ENCODE results near the gene ZNF267. TPM values are rescaled to one million over a fixed set of nuclear protein-coding genes. Genes with fewer than 3 reads are reported as not detected.

Gene ZNF267
- total and polyA plus RNA-seq, 2 of the 8 experiments (the other 6 are each of a cell fraction or from before 2014, with no cell fraction given): 5.5 to 28.3 TPM

DNA sequence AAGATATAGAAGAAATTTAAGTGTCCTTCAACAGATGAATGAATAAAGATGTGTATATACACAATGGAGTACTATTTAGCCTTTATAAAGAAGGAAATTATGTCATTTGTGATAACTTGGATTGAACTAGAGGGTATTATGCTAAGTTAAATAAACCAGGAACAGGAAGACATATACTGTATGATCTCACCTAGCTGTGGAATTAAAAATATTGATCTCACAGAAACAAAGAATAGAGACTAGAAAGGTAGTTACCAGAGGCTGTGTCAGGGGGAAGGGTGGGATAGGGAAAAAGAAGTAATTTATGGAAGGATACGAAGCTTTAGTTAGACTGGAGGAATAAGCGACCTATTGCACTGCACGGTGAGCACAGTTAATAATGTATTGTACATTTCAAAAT, 5.4 kb upstream of the ZNF267 start:
- WGBS, 2 experiments (ENCODE audit: extremely low coverage in 1 of 2, insufficient coverage in 1 of 2, insufficient read length in 1 of 2, insufficient replicate concordance in 2 of 2, low coverage in 1 of 2, low lambda C conversion rate in 2 of 2, missing lambda C conversion rate in 1 of 2): 53% methylated on average over 3 of the region's 3 CpGs; no CpG with 5 or more reads in 1 of the 2 experiments
- Histone ChIP-seq H2AFZ (ENCODE audit: low read length) (no peak overlapping the region), H2BK12ac (ENCODE audit: low read depth, low read length) (no peak overlapping the region), H3K18ac (ENCODE audit: extremely low read depth, low read length) (no peak overlapping the region), H4K8ac (ENCODE audit: extremely low read depth, insufficient read depth, low read length) (no peak overlapping the region), H3K27ac (ENCODE audit: low read depth, low read length) (no peak overlapping the region), H3K79me2 (ENCODE audit: control insufficient read depth in 1 of 2, insufficient read depth in 2 of 2, low read length in 2 of 2) (no peaks in the 10 kb centered on the region), H3K4me2 (ENCODE audit: insufficient read depth in 1 of 2, low read depth in 2 of 2, low read length in 2 of 2) (no peak overlapping the region), H3K9ac (replicated peaks in 1 of 4; ENCODE audit: extremely low read depth in 1 of 4, low read depth in 3 of 4, low read length in 3 of 4) (no peak overlapping the region), H3K23me2 (ENCODE audit: low read depth, low read length) (no peaks in the 10 kb centered on the region), H4K20me1 (replicated peaks in 1 of 2; ENCODE audit: control insufficient read depth in 1 of 2, insufficient read depth in 2 of 2, low read length in 2 of 2) (no peaks in the 10 kb centered on the region), H2BK20ac (ENCODE audit: low read length) (no peak overlapping the region), H3K4me3 (ENCODE audit: extremely low read depth in 1 of 4, insufficient read depth in 2 of 4, low read depth in 3 of 4, low read length in 4 of 4) (no peak overlapping the region), H3K4ac (replicated peaks; ENCODE audit: insufficient read length, low read depth, low read length) (no peak overlapping the region), H3K4me1 (replicated peaks in 1 of 4; ENCODE audit: control insufficient read depth in 3 of 4, insufficient read depth in 4 of 4, low read length in 3 of 4) (no peaks in the 10 kb centered on the region; a peak in 1 of 7 replicates), H3K56ac (replicated peaks; ENCODE audit: insufficient read length, low read depth, low read length) (no peak overlapping the region), H3K36me3 (ENCODE audit: control insufficient read depth in 2 of 4, insufficient read depth in 4 of 4, low read length in 3 of 4) (no peaks in the 10 kb centered on the region), H2BK120ac (replicated peaks; ENCODE audit: low read depth, low read length) (no peak overlapping the region), H3K79me1 (ENCODE audit: low read depth, low read length) (no peaks in the 10 kb centered on the region), H2BK15ac (ENCODE audit: low read length) (no peak overlapping the region), H2AK5ac (ENCODE audit: low read depth, low read length) (no peak overlapping the region), H4K91ac (replicated peaks; ENCODE audit: insufficient read length, low read length) (no peak overlapping the region), H2BK5ac (ENCODE audit: low read depth, low read length) (no peak overlapping the region), H3K14ac (ENCODE audit: insufficient read length) (no peak overlapping the region), H3K27me3 (replicated peaks in 1 of 4; ENCODE audit: control insufficient read depth in 3 of 4, extremely low read depth in 1 of 4, insufficient read depth in 3 of 4, low read length in 3 of 4) (0 out of 7 replicates have a peak, but pooled peaks cover 0 to 2% (median 0%) of the 10 kb centered on the region in 4 experiments), H3K9me3 (ENCODE audit: insufficient read depth in 2 of 2, low read depth in 1 of 2, low read length in 1 of 2) (peaks cover 9 to 14% of the 10 kb centered on the region in 2 experiments; a peak in 3 of 4 replicates), H4K5ac (ENCODE audit: insufficient read length, low read depth, low read length) (no peak overlapping the region), H3K23ac (ENCODE audit: insufficient read length) (no peak overlapping the region)
- DNase-seq (ENCODE audit: low read depth in 1 of 2, low spot score in 2 of 2) (no peak), FAIRE-seq (no peak)
- TF ChIP-seq TAF7 (optimal IDR thresholded peaks at IDR 0.05; ENCODE audit: borderline replicate concordance, low read depth, low read length) (no peak), EGR1 (IDR thresholded peaks at IDR 0.05; ENCODE audit: borderline replicate concordance, low read depth, low read length) (no peak), SIX5 (IDR thresholded peaks at IDR 0.05; ENCODE audit: low read depth, low read length) (no peak), HDAC6 (IDR thresholded peaks at IDR 0.05; ENCODE audit: low read depth, low read length) (no peak), SP4 (IDR thresholded peaks at IDR 0.05; ENCODE audit: low read length) (no peak), GTF2F1 (IDR thresholded peaks at IDR 0.05; ENCODE audit: borderline replicate concordance, low read depth, low read length) (no peak), RAD21 (IDR thresholded peaks at IDR 0.05 in 1 of 2, conservative IDR thresholded peaks at IDR 0.05 in 1 of 2; ENCODE audit: low read depth in 2 of 2, low read length in 2 of 2) (no peak), KDM1A (IDR thresholded peaks at IDR 0.05; ENCODE audit: borderline replicate concordance, low read length) (no peak), ZNF274 (IDR thresholded peaks at IDR 0.05; ENCODE audit: borderline replicate concordance, extremely low read depth, low read length) (no peak)
- TF ChIP-seq, protein P1, sequence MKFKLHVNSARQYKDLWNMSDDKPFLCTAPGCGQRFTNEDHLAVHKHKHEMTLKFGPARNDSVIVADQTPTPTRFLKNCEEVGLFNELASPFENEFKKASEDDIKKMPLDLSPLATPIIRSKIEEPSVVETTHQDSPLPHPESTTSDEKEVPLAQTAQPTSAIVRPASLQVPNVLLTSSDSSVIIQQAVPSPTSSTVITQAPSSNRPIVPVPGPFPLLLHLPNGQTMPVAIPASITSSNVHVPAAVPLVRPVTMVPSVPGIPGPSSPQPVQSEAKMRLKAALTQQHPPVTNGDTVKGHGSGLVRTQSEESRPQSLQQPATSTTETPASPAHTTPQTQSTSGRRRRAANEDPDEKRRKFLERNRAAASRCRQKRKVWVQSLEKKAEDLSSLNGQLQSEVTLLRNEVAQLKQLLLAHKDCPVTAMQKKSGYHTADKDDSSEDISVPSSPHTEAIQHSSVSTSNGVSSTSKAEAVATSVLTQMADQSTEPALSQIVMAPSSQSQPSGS (IDR thresholded peaks at IDR 0.05; ENCODE audit: low read length): no peak
- TF ChIP-seq, protein P2, sequence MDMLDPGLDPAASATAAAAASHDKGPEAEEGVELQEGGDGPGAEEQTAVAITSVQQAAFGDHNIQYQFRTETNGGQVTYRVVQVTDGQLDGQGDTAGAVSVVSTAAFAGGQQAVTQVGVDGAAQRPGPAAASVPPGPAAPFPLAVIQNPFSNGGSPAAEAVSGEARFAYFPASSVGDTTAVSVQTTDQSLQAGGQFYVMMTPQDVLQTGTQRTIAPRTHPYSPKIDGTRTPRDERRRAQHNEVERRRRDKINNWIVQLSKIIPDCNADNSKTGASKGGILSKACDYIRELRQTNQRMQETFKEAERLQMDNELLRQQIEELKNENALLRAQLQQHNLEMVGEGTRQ (IDR thresholded peaks at IDR 0.05; ENCODE audit: low read length): no peak
- ChIA-PET CTCF (ENCODE audit: partially characterized antibody) (interaction anchor here (0.5 to 3.7 kb wide), 11 partner anchors 8 to 915 kb away, joined by 3 to 14 read pairs (median 4); no protein-coding TSS in a partner anchor), POLR2A (ENCODE audit: partially characterized antibody) (interaction anchor here (0.6 kb wide), 1 partner anchor 52 kb away, joined by 3 read pairs; no protein-coding TSS in a partner anchor)
